Astrocyte (in vitro differentiated cells and primary cell): ENCODE measurements around the gene RAD51AP2. TPM values are rescaled to one million over a fixed set of nuclear protein-coding genes. Genes with fewer than 3 reads are reported as not detected.

ENCODE experiments used
- DNase-seq: peaks from one replicate; pipeline ENCODE4 v3.0.0-alpha.2; 2010; ENCODE audit warnings: low read depth
- FAIRE-seq: peaks from 2 replicates; lab custom pipeline; 2011; peaks lifted over from hg19 to GRCh38; lab: Jason Lieb, UNC
- H2AFZ ChIP-seq: 2 replicates; pipeline ENCODE4 v1.6.0; 2012; ENCODE audit warnings: low read depth, low read length, inconsistent platforms
- H3K27ac ChIP-seq: 2 replicates; pipeline ENCODE4 v1.5.1; 2011; ENCODE audit warnings: low read depth, low read length, inconsistent platforms
- H3K27me3 ChIP-seq: 2 replicates; pipeline ENCODE4 v1.6.0; 2011; ENCODE audit warnings: low read length, inconsistent platforms; ENCODE audit not compliant: insufficient read depth
- H3K36me3 ChIP-seq: 2 replicates; pipeline ENCODE4 v1.5.1; 2011; ENCODE audit warnings: low read length, inconsistent platforms; ENCODE audit not compliant: insufficient read depth
- H3K4me1 ChIP-seq: 2 replicates; pipeline ENCODE4 v1.5.1; 2011; ENCODE audit warnings: low read length, inconsistent platforms; ENCODE audit not compliant: insufficient read depth
- H3K4me2 ChIP-seq: 2 replicates; pipeline ENCODE4 v1.6.0; 2012; ENCODE audit warnings: low read length, inconsistent platforms
- H3K4me3 ChIP-seq: 2 replicates; pipeline ENCODE4 v1.5.1; 2011; ENCODE audit warnings: low read depth, mild to moderate bottlenecking, low read length, inconsistent platforms; ENCODE audit not compliant: insufficient read depth
- H3K79me2 ChIP-seq: 2 replicates; pipeline ENCODE4 v1.6.0; 2012; ENCODE audit warnings: mild to moderate bottlenecking, low read length, inconsistent platforms; ENCODE audit not compliant: insufficient read depth
- H3K9ac ChIP-seq: 2 replicates; pipeline ENCODE4 v1.6.0; 2012; ENCODE audit warnings: mild to moderate bottlenecking, low read length, inconsistent platforms
- H3K9me3 ChIP-seq: 2 replicates; pipeline ENCODE4 v1.5.1; 2012; ENCODE audit warnings: low read depth, mild to moderate bottlenecking, low read length, inconsistent platforms; ENCODE audit not compliant: insufficient read depth
- H4K20me1 ChIP-seq: 2 replicates; pipeline ENCODE4 v1.6.0; 2012; ENCODE audit warnings: low read length, inconsistent platforms; ENCODE audit not compliant: insufficient read depth
- H3K27ac Mint-ChIP-seq: one replicate; pipeline ENCODE4 v1.8.0; 2021; ENCODE audit warnings: mild to moderate bottlenecking, mixed read lengths; ENCODE audit not compliant: unreplicated experiment
- H3K27me3 Mint-ChIP-seq: one replicate; pipeline ENCODE4 v1.8.0; 2021; ENCODE audit warnings: low read depth, mixed read lengths; ENCODE audit not compliant: unreplicated experiment
- H3K36me3 Mint-ChIP-seq: one replicate; pipeline ENCODE4 v1.8.0; 2021; ENCODE audit warnings: low read depth, mixed read lengths; ENCODE audit not compliant: unreplicated experiment
- H3K4me1 Mint-ChIP-seq: one replicate; pipeline ENCODE4 v1.8.0; 2021; ENCODE audit warnings: low read depth, mixed read lengths; ENCODE audit not compliant: unreplicated experiment
- H3K4me3 Mint-ChIP-seq: one replicate; pipeline ENCODE4 v1.8.0; 2021; ENCODE audit warnings: mild to moderate bottlenecking, moderate library complexity, mixed read lengths; ENCODE audit not compliant: unreplicated experiment
- H3K9me3 Mint-ChIP-seq: one replicate; pipeline ENCODE4 v1.8.0; 2021; ENCODE audit warnings: mild to moderate bottlenecking, mixed read lengths; ENCODE audit not compliant: unreplicated experiment
- EZH2 ChIP-seq: IDR thresholded peaks from 2 replicates; pipeline ENCODE4 v1.6.1; 2012; ENCODE audit warnings: mild to moderate bottlenecking, low read length, inconsistent platforms; ENCODE audit not compliant: insufficient read depth
- total RNA-seq: library from RNA; stranded (reverse); gene quantifications from 2 replicates; pipeline ENCODE4 v1.2.1, GENCODE V29; 2021
- TF ChIP-seq, protein P1 (sequence below): IDR thresholded peaks from 2 replicates; pipeline ENCODE4 v1.5.1; 2011; ENCODE audit warnings: low read depth, mild to moderate bottlenecking, inconsistent platforms, low read length, moderate library complexity; ENCODE audit not compliant: insufficient read depth

RAD51AP2 gene
- total RNA-seq, 1 donor from 2014 or later, result not detected

- Histone ChIP-seq H2AFZ (peak overlapping the region; percentile 87), H3K27ac (no peak overlapping the region), H3K4me3 (peak overlapping the region; percentile 94), H3K9ac (peak overlapping the region; percentile 87), H3K4me1 (peaks cover 32% of the 10 kb centered on the region), H3K4me2 (peak overlapping the region; percentile 96), H4K20me1 (no peaks in the 10 kb centered on the region), H3K9me3 (no peaks in the 10 kb centered on the region), H3K36me3 (no peaks in the 10 kb centered on the region), H3K79me2 (no peaks in the 10 kb centered on the region), H3K27me3 (no peaks in the 10 kb centered on the region)
- no peak for DNase-seq
- peak overlapping the region; percentile 91 for H3K4me3 Mint-ChIP-seq
- FAIRE-seq, result no peak
- peaks cover 12% of the 10 kb centered on the region for H3K27me3 Mint-ChIP-seq
- H3K9me3 Mint-ChIP-seq, result no peaks in the 10 kb centered on the region
- H3K36me3 Mint-ChIP-seq, result no peaks in the 10 kb centered on the region
- H3K27ac Mint-ChIP-seq, result peak overlapping the region; percentile 66
- H3K4me1 Mint-ChIP-seq, result peaks cover 20% of the 10 kb centered on the region
- TF ChIP-seq, protein P1, sequence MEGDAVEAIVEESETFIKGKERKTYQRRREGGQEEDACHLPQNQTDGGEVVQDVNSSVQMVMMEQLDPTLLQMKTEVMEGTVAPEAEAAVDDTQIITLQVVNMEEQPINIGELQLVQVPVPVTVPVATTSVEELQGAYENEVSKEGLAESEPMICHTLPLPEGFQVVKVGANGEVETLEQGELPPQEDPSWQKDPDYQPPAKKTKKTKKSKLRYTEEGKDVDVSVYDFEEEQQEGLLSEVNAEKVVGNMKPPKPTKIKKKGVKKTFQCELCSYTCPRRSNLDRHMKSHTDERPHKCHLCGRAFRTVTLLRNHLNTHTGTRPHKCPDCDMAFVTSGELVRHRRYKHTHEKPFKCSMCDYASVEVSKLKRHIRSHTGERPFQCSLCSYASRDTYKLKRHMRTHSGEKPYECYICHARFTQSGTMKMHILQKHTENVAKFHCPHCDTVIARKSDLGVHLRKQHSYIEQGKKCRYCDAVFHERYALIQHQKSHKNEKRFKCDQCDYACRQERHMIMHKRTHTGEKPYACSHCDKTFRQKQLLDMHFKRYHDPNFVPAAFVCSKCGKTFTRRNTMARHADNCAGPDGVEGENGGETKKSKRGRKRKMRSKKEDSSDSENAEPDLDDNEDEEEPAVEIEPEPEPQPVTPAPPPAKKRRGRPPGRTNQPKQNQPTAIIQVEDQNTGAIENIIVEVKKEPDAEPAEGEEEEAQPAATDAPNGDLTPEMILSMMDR, result peak; percentile 7
- TF ChIP-seq EZH2, result no peak
These were observed 22.7 kb upstream of the RAD51AP2 start for GRCh38 chr2:17540813-17541530.

- peaks cover 20% of the 10 kb centered on the region for H3K4me1 Mint-ChIP-seq
- H3K4me3 Mint-ChIP-seq, result peak within 1 kb of the TSS; percentile 91
- Histone ChIP-seq H3K9me3 (no peaks in the 10 kb centered on the region), H3K4me3 (peak within 1 kb of the TSS; percentile 94), H3K4me2 (peak within 1 kb of the TSS; percentile 96), H3K9ac (peak within 1 kb of the TSS; percentile 87), H3K4me1 (peaks cover 32% of the 10 kb centered on the region), H4K20me1 (no peaks in the 10 kb centered on the region), H3K27me3 (no peaks in the 10 kb centered on the region), H3K36me3 (no peaks in the 10 kb centered on the region), H3K79me2 (no peaks in the 10 kb centered on the region), H2AFZ (peak within 1 kb of the TSS; percentile 87), H3K27ac (peak within 1 kb of the TSS; percentile 83)
- H3K27me3 Mint-ChIP-seq, result peaks cover 15% of the 10 kb centered on the region
- no peak for FAIRE-seq
- TF ChIP-seq EZH2, result no peak
- TF ChIP-seq, protein P1, result no peak
- H3K27ac Mint-ChIP-seq, result peak within 1 kb of the TSS; percentile 70
- no peaks in the 10 kb centered on the region for H3K36me3 Mint-ChIP-seq
- no peaks in the 10 kb centered on the region for H3K9me3 Mint-ChIP-seq
- DNase-seq, result peak; percentile 87
These were observed 22.0 kb upstream of the RAD51AP2 start, which contains the start of gene VSNL1 for GRCh38 chr2:17540093-17540812. TSS of gene VSNL1 (plus strand) at chr2:17540696. CDS start at chr2:17592075, 51,379 bp downstream.
